ENCODE measurements around the gene SSNA1.
A peak's percentile ranks its signal among the peaks of the same experiment; 100 is the strongest.
"Not testable (repeated sequence)": the region's sequence is repeated elsewhere in the genome, so short reads cannot be mapped to it uniquely, and the experiment has no call there.

SSNA1 gene

DNA sequence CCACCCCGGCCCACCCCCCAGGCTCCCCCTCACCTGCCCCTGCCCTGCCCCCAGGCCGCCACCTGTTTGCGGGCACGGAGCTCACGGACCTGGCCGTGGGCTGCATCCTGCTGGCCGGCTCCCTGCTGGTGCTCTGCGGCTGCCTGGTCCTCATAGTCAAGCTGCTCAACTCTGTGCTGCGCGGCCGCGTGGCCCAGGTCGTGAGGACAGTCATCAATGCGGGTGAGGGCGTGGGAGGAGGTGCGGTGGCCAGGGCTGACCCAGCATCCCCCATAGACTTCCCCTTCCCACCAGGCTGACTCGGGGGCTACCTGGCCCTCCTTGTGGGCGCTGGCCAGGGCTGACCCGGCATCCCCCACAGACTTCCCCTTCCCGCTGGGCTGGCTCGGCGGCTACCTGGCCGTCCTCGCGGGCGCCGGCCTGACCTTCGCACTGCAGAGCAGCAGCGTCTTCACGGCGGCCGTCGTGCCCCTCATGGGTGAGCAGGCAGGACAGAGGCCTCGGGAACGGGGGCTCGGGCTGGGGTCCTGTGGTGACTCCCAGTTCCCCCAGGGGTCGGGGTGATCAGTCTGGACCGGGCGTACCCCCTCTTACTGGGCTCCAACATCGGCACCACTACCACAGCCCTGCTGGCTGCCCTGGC lies 45.7 kb downstream of the SSNA1 start:
- DNase-seq: no peak

- DNase-seq: no peak
Measured at GRCh38 chr9:137234758-137235423, 46.4 kb downstream of the SSNA1 start.

GRCh38 chr9:137235424-137236237 lies 47.2 kb downstream of the SSNA1 start:
- no peak for DNase-seq

- DNase-seq: peak; percentile 64
Measured at GRCh38 chr9:137236238-137236935, 47.9 kb downstream of the SSNA1 start.

- DNase-seq: no peak
Measured at GRCh38 chr9:137236936-137237421, 48.5 kb downstream of the SSNA1 start.

DNA sequence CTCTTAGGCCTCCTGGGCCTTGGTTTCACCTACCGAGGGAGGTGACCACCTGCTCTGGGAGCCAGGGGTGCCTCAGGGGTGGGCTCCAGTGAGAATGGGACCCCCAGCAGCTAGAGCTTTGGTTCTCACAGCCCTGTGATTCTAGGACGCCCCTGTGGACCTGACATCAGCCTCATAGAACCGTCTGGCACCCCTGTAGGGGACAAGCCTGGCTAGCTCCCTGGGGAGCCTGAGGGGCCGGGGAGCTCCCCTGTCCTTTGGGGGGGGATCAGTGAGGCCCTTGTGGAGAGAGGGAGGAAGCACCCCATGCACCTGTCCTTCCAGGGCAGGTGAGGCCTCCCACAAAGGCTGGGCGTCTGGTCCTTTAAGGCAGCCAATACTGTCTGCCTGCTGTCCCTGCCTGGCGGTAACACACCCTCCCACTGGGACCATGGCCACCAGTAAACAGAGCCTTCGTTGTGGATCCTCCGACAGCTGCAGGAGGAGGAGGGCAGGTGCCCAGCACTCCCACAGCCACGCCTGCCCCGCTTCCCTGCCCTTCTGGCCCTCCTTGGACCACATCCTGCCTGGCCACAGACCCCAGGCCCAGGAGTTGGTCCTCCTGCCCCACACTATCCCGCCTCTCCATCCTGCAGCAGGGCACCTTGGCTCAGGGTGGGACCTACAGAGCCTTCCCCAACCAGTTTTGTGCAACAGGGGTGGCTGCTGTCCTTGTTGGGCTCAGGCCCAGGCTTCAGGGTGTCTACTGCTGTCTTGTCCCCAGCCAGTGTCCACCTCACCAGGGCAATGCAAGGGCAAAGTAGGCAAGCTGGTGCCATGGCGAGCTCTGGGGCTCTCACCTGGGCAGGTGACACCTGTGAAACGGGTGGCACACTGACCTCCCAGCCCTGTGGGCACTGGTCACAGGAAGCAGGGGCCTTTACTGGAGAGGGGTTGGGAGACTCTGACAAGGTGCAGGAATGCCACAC lies 49.6 kb downstream of the SSNA1 start:
- no peak for DNase-seq

GRCh38 chr9:137239541-137240200 lies 51.2 kb downstream of the SSNA1 start:
- DNase-seq: not testable (repeated sequence)

All from NCI-H1105 treated with DMSO at 0.1 percent for 48 hours (cell line).